ENCODE measurements around the gene KIF3B.
"Not testable (repeated sequence)": the region's sequence is repeated elsewhere in the genome, so short reads cannot be mapped to it uniquely, and the experiment has no call there.

Gene KIF3B

DNA sequence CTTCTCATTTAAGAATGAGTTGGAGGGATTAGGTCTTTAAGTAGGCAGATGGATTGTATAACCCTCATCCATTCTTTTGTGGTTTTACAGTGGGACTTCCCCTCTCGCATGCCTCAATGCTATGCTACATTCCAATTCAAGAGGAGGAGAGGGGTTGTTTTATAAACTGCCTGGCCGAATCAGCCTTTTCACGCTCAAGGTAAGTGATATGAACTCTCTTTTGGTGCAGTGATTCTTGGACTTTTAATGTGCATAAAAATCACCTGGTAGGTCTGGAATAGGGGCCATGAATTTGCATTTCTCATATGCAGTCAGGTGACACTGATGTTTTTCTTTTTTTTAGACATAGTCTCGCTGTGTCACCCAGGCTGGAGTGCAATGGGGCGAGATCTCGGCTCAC lies 91.5 kb downstream of the KIF3B start:
- Mint-ChIP-seq H3K27me3 (ENCODE audit: low read depth) (no peaks in the 10 kb centered on the region), H3K9me3 (no peaks in the 10 kb centered on the region), H3K27ac (no peak overlapping the region), H3K4me1 (ENCODE audit: low read depth) (peaks cover 44% of the 10 kb centered on the region), H3K36me3 (ENCODE audit: low read depth) (peaks cover 32% of the 10 kb centered on the region), H3K4me3 (no peak overlapping the region)
- no peak for DNase-seq (ENCODE audit: low spot score)

GRCh38 chr20:32370897-32371296 lies 93.4 kb downstream of the KIF3B start:
- H3K36me3 Mint-ChIP-seq (ENCODE audit: low read depth), result peaks cover 35% of the 10 kb centered on the region

DNA sequence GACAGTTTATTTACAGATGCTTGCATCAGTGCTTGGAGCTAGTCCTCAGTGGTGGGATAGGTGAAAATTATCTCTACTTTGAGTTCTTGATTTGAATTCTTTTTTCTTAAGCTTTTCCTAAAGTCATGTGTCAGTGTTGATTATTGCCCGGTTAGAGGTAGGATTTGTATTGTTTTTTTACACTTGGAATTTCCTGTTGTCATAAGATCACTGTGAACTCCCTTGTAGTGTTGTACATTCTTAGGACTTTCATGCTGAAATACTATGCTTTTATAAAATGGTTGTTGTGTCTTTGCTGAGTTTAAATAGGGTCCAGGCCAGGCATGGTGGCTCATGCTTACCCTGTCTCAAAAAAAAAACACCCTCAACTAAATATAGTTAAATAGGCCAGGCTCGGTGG lies 101.0 kb downstream of the KIF3B start:
- no peak overlapping the region for H3K27ac Mint-ChIP-seq
- H3K4me1 Mint-ChIP-seq (ENCODE audit: low read depth), result peaks cover 3% of the 10 kb centered on the region
- no peak overlapping the region for H3K4me3 Mint-ChIP-seq
- H3K9me3 Mint-ChIP-seq, result no peaks in the 10 kb centered on the region
- peaks cover 20% of the 10 kb centered on the region for H3K36me3 Mint-ChIP-seq (ENCODE audit: low read depth)
- no peaks in the 10 kb centered on the region for H3K27me3 Mint-ChIP-seq (ENCODE audit: low read depth)
- DNase-seq (ENCODE audit: low spot score), result no peak

More at GRCh38 chr20:32370897-32371296, 93.4 kb downstream of the KIF3B start:
- Mint-ChIP-seq H3K27me3 (ENCODE audit: low read depth) (no peaks in the 10 kb centered on the region), H3K4me1 (ENCODE audit: low read depth) (peaks cover 29% of the 10 kb centered on the region), H3K4me3 (no peak overlapping the region), H3K9me3 (no peaks in the 10 kb centered on the region), H3K27ac (no peak overlapping the region)
- no peak for DNase-seq (ENCODE audit: low spot score)

DNA sequence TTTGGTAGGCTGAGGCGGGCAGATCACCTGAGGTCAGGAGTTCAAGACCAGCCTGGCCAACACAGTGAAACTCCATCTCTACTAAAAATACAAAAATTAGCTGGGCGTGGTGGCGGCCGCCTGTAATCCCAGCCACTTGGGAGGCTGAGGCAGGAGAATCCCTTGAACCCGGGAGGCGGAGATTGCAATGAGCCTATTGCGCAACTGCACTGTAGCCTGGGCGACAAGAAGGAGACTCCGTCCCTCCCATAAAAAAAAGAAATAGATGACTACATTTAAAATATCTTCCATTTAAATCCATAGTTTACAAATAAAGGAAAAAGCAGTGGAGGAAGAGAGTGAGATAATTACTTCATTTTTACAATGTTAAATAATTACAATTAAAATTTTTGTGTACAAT lies 102.6 kb downstream of the KIF3B start:
- DNase-seq (ENCODE audit: low spot score); H3K27me3 Mint-ChIP-seq (ENCODE audit: low read depth); H3K9me3 Mint-ChIP-seq; H3K27ac Mint-ChIP-seq; H3K4me3 Mint-ChIP-seq: not testable (repeated sequence)
- Mint-ChIP-seq H3K4me1 (ENCODE audit: low read depth) (peaks cover 15% of the 10 kb centered on the region), H3K36me3 (ENCODE audit: low read depth) (peaks cover 23% of the 10 kb centered on the region)

DNA sequence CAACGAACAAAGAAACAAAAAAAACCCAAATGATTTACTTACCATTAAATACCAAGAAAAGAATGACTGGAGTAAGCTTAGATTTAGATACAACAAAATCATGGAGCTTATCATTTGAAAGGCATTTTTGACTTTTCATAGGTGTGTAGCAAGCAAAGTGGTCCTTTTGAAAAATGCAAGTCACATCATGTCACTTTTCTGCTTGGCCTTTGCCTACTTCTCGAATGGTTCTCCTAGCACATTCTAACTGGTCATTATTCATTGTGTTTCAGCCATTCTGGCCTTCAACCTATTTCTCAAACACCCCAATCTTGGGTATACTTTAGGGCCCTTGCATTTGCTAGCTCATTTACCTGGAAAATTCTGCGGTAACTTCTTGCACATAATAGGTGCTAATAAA lies 103.3 kb downstream of the KIF3B start:
- H3K9me3 Mint-ChIP-seq, result no peaks in the 10 kb centered on the region
- peaks cover 21% of the 10 kb centered on the region for H3K4me1 Mint-ChIP-seq (ENCODE audit: low read depth)
- no peaks in the 10 kb centered on the region for H3K27me3 Mint-ChIP-seq (ENCODE audit: low read depth)
- no peak overlapping the region for H3K27ac Mint-ChIP-seq
- DNase-seq (ENCODE audit: low spot score), result no peak
- H3K4me3 Mint-ChIP-seq, result no peak overlapping the region
- H3K36me3 Mint-ChIP-seq (ENCODE audit: low read depth), result peaks cover 23% of the 10 kb centered on the region

DNA sequence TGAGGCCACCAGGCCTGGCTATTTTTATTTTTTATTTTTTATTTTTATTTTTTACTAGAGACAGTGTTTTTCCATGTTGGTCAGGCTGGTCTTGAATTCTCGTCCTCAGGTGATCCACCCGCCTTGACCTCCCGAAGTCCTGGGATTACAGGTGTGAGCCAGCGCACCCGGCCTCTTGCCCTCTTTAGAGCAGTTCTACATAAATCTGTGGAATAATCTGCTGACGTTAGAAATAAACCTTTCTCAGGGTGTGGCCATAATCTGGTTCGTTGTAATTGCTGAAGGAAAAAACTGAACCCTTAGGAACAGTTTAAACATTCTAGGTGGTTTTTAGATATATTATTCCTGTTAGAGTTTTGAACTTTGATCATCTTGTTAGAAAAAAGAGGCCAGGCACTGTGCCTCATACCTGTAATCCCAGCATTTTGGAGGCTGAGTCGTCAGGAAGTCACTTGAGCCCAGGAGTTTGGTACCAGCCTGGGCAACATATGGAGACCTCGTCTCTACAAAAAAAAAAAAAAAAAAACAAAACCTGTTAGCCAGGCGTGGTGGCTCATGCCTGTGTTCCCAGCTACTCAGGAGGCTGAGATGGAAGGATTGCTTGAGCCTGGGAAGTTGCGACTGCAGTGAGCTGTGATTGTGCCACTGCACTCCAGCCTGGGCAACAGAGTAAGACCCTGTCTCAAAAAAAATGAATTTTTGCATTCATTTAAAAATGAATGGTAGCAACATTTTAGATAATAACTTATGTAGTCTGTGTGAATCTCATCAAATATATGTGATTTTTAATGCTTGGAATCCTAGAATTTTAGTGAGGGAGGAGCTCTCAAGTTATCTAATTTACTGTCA lies 104.9 kb downstream of the KIF3B start:
- no peak for DNase-seq (ENCODE audit: low spot score)
- Mint-ChIP-seq H3K4me1 (ENCODE audit: low read depth) (peaks cover 31% of the 10 kb centered on the region), H3K4me3 (no peak overlapping the region), H3K9me3 (no peaks in the 10 kb centered on the region), H3K27me3 (ENCODE audit: low read depth) (no peaks in the 10 kb centered on the region), H3K27ac (no peak overlapping the region), H3K36me3 (ENCODE audit: low read depth) (peaks cover 27% of the 10 kb centered on the region)

DNA sequence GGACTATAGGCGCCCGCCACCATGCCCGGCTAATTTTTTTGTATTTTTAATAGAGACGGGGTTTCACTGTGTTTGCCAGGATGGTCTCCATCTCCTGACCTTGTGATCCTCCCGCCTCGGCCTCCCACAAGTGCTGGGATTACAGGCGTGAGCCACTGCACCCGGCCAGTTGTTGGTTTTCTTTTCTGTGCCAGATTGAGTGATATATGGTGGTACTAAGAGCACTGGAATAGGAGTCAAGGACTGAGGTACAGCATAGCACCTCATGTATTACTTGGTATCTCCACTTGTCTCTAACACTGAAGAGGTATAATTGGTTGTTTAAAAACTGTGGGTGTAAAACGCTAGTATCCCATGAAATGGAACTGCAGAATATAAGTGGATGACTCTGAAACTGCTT lies 106.0 kb downstream of the KIF3B start:
- not testable (repeated sequence) for H3K9me3 Mint-ChIP-seq; H3K27ac Mint-ChIP-seq; H3K4me3 Mint-ChIP-seq; H3K27me3 Mint-ChIP-seq (ENCODE audit: low read depth); DNase-seq (ENCODE audit: low spot score)
- Mint-ChIP-seq H3K36me3 (ENCODE audit: low read depth) (peaks cover 27% of the 10 kb centered on the region), H3K4me1 (ENCODE audit: low read depth) (peaks cover 36% of the 10 kb centered on the region)

Data from T-helper 2 cell treated with Interferon-gamma antibody and Interleukin-4, amounts not matched to agents 5 μg/mL and 100 μg/mL, for 36 hours (primary cell).